Measurements from ENCODE around the gene SCAND1.
"Not testable (repeated sequence)": the region's sequence is repeated elsewhere in the genome, so short reads cannot be mapped to it uniquely, and the experiment has no call there.

SCAND1 gene

DNA sequence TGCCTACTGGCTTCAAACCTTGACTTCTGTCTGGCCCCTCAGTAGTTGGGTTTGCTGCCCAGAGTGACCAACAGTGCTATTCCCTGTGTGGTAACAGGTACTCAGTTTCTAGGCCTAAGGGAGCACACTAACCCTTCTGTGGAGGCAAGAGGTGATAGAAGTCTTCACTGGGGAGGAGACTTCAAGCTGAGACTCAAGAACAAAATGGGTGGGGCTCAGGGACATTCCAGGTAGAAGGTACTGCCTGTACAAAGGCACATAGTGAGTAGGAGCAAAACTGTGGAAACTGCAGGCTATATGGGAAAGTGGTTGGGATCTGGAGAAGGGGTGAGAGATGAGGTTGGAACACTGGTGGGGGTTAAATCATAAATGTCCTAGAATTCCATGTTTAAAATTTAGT is 2.3 kb upstream of the SCAND1 start:
- DNase-seq, result no peak

DNA sequence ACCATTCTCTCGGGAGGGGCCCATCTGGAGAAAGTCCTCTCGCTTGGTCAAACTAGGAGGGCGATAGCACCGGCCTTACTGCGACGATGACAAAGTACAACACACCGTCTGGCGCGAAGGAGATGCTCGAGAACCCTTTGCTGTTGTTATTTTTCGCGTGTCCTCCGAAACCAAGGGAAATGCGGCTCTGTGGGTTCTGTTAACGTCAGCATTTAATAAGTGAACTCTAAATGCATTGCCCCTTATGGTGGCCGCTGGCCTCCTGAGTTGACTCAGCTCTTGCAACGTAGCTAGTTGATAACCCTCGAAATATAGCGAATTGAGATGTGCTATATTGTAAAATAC is 577 bp upstream of the SCAND1 start:
- DNase-seq, result no peak

DNA sequence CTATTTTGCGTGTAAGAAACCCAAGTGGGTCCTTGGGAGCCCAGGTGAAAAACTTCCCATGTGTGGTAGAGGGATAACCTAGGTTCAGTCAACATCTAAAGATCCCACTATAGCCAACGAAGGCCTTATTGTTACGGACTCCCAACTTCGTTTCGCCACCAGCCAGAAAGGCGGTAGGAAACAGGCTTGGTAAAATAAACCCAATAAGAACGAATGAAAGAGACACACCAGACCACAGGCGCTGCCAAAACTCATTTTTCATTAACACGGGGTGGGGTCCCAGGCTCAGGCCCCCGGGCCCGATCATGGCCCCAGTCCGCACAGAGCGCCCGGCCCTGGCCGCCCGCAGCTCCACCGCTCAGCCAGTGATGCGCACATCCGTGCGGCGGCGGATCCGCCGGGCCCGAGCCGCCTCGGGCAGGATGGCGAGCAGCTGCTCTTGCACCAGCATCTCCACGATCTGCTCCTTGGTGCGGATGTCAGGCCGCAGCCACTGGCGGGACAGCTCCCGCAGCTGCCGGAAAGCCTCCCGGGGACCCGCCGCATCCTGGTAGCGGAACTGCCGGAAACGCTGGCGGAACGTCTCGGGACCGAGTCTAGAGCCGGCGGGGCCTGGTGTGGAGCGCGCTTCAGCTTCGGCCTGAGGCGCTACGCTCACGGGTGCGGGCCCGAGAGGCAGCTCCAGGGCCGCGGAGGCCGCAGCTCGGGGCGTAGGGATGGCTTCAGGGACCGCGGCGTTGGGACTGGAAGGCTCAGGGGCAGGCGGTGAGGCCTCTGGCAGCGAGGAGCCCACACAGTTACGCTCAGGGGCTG is 709 bp downstream of the SCAND1 start:
- peak; percentile 65 for DNase-seq

DNA sequence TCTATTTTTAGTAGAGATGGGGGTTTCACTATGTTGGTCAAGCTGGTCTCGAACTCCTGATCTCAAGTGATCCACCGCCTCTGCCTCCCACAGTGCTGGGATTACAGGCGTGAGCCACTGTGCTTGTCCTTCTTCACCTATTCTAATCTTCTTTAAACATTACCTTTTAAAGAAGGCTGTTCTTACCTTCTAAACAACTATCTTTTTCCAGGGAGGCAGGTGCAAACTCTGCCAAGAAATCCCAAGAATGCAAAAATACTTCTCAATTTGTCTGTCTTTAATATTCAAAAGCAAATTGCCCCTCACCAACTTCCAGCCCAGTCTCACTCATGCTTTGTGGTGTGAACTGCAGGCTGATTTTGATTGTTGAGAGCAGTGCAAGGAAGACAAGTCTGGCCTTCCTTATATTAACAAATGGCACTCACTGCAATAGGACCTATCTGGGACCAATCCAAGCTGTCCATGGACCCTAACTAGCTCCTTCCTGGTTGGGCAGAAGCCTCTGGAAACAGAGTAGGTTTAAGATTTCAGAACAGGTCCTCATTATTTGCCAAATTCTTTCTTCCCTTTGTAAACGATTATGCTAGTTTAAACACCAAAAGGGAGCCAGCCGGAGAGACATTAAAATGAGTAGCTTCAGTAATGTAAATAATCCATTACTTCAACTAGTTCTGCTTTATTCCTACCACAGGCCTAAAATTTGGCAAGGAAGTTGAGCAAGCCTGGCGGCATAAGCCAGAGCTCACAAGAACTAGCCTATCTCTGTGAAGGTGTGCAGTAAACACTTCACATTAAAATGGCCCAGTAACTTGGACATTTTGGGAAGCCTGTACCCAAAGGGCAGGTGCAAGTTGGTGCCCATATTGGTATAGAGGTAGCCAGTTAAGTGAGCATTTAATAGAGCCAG is 1.6 kb downstream of the SCAND1 start:
- DNase-seq, result no peak

DNA sequence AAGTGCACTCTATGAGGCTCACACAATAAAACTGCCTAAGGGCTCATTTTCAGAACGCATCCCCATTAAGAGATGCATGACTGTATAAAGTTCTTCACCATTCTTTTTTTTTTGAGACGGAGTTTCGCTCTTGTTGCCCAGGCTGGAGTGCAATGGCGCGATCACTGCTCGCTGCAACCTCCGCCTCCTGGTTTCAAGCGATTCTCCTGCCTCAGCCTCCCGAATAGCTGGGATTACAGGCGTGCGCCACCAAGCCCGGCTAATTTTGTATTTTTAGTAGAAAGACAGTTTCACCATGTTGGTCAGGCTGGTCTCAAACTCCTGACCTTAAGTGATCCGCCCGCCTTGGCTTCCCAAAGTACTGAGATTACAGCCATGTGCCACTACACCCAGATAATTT is 2.2 kb downstream of the SCAND1 start:
- DNase-seq, result not testable (repeated sequence)

DNA sequence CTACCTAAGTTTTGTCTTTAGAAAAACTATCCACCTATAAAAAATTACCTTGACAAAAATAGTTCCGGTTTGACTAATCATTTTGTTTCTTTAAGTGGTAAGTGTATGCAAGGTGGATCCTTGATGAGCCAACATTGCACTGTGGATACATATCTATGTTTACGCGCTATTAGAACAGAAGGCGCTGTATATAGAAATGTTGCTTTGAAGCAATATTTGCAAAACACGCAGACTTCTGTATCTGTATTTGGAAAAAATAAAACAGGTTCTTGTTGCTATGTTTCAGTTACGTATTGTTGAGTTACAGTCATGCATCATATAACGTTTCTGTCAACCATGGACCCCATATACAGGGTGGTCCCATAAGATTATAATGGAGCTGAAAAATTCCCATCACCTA is 4.2 kb downstream of the SCAND1 start:
- DNase-seq, result no peak

DNA sequence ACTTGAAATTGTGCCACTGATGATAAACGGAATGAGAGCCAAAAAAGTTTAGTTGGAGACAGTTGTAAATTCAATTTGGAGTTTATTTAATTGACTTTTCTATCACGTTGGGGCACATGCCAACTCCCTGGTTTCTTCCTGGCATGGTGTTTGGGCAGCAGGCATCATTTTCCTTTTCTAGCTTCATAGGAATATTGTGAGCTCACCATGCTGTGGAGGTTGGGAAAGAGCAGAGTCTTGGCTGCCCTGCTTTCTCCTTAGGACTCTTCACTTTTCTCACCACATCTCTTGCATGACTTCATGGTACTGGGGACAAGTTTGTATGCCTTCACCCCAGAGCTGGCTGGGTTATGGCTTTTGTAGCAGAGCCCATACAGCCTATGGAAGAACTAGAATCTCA is 6.4 kb downstream of the SCAND1 start:
- no peak for DNase-seq

DNA sequence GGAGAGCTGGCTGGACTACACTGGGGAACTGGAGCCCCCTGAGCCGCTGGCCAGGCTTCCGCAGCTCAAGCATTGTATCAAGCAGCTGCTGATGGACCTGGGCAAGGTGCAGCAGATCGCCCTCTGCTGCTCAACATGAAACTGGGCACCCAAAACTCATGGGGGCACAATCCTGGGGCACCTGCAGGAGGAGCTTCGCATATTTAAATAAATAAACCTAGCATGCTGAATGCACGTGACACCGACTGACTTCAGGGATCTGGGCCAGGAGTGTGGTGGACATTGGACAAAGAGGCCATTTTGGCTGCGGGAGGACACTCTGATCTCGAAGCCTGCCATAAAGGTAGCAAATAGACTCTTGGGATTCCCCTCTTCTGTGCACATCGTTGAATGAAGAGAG is 6.8 kb downstream of the SCAND1 start:
- no peak for DNase-seq

DNA sequence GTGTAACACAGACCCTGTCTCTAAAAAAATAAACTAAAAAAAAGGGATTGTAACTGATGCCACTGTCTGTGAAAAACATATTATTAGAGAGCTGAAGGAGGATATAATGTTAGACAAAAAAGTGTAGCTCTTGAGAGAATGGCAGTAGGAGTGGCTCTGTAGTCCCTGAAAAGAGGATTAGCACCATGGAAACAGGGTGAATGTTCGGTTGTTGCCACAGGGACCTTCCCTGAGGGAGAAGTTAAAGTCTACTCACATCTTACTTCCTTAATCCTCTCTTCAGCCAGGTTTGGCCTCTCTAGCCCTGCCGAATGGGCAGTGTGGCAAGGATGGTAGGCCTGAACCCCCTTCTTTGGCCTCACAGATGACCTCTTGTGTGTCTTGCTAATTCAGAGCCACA is 12.1 kb downstream of the SCAND1 start:
- DNase-seq, result no peak

DNA sequence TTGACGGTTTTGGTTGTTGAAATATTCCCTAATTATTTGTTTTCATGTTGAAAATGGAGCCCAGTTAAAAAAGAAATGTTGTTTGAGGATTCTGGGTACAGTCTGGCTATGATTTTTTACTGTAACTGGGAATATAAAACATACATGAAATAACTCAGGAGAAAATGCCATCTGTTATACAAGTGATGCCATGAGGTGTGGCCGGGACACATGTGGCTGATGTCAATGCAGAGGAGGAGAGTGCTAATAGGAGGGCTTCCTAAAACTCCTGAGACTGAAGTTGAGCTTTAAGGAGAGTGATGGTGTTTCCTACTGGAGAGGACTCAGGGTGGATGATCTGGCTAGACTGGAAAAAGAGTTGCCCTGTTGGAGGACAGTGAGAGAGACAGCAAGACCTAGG is 12.7 kb downstream of the SCAND1 start:
- no peak for DNase-seq

DNA sequence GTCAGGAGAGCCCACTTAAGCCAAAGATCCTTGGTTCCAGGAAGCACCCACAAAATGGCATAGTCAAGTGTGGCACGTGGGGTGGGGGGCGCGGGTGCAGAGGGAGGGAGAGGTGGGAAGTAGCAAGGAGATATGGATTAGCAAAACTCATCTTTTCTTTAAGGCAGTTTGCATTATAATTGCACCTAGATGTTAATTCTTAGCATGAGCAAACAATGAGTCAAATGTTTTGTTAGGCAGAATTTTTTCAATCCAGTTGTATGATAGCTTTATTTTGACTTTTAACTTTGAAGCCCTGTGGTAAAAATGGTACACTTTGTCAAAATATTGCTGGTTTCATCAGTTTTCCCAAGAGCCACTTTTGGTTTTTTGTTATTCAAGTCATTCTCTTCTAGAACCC is 15.0 kb downstream of the SCAND1 start:
- no peak for DNase-seq

DNA sequence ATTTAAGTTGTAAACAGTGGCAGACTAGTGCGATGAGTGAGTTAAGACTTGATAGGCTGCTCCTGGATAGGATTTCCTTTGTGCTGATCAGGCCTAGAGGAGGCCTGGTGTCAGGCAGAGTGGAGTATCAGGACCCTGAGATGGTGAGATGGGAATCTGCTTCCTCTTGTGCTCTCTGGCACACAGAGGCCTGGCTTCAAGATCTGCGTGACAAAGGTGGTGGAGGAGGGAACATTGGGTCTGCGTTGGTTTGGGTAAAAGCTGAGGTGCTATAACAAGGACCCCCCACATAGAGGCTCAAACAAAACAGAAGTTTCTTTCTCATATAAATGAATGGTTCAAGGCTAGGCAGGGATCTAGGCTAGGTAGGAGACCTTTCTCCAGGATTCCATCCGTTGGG is 20.3 kb downstream of the SCAND1 start:
- no peak for DNase-seq

DNA sequence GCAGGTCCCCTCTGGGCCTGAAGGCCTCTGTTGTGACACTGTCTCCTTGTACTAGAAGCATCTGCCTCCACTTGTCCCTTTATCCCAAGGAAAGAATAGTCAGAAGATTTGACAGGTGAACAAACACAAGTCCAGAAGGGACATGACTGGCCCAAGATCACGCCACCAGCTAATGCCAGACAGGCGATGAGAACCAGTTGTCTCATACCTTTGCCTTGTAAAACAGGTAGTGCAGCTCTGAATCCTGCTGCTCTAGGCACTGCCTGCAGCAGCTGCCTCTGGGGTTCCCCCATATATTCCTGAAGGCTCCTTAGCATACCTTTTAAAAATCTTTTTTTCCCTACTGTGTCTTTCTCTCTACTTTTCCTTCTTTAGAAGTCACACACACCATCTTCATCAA is 25.0 kb downstream of the SCAND1 start:
- no peak for DNase-seq

DNA sequence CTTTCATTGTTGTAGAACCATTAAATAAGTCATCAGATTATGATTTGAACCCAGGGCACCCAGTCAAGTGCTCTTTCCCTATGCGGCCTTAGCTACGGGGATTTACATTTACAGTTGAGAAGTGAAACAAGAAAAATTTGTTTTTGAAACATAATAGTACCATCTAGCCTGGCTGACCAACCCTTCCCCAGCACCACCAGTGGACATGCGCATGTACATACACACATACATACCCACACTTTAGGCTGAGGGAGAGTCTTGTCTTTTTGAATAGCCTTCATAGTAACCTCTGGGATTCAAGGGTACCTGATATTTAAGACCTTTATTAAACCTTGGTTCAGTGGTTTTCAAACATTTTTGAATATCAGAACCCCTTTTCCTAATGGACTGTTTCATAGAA is 33.8 kb downstream of the SCAND1 start:
- DNase-seq, result no peak

DNA sequence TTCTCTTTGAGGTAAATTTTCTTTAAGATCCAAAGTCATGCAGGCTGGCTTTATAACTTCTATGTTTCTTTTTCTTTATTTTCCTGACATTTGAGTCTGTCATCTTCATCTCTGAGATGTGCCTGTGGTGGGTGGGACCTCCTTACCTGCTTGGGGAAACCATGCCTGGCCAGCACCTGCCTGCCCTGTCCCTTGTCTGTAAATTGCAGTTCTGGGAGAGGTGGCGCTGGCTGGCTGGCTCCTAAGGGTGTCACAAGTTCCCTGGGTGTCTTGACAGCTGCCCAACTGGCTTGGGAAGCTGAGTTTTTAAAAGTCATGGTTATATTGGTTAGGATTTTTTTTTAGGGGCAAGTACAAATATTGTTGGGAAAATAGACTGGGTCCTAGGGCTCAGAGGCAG is 36.3 kb downstream of the SCAND1 start:
- no peak for DNase-seq

DNA sequence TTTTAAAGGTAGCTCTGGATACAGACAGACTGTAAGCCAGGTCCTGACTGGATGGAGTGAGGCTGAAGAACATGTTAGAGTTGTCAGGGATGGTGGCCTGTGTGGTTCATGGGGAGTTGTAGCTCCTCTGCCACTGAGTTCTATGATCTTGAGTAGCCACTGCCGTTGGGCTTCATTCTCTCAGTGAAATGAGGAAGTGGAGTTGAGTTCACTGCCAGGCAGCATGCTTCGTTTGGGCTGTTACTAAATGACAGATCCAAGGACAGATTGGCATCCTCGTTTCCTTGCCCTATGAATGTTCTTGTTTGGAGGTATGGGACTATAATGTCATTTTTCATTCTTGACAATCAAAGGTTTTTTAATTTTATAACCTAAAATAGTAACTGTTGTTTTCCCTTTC is 37.2 kb downstream of the SCAND1 start:
- no peak for DNase-seq

DNA sequence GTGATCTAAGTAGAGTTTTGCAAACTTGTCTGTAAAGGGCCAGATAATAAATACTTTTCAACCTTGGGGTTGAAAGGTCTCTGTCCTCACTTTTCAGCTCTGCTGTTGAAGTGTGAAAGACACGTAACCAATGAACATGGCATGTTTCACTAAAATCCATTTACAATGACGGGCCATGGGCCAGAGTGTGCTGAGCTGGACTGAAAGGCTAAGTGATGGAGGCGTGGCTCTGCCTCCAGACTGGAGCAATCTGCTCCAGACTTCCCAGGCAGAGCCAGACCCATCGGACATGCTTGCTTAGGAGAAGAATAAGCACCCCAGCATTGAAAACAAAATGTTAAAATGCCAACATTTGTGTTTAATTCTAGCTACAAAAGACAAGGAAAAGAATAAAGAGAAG is 41.4 kb downstream of the SCAND1 start:
- no peak for DNase-seq

DNA sequence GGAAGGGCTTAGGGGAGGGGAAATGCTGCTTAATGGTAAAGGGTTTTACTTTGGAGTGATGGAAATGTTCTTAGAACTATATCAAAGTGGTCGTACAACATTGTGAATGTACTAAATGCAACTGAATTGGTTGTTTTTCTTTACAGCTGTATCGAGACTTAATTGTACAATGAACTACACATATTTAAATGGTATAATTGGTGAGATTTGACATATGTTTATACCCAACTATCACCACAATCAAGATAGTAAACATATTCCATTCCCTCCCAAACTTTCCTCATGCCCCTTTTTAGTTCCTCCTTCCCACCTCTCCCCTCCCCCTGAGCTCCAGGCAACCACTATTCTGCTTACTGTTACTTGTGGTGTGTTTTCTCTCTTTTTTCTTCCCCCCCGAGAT is 44.0 kb downstream of the SCAND1 start:
- DNase-seq, result no peak

DNA sequence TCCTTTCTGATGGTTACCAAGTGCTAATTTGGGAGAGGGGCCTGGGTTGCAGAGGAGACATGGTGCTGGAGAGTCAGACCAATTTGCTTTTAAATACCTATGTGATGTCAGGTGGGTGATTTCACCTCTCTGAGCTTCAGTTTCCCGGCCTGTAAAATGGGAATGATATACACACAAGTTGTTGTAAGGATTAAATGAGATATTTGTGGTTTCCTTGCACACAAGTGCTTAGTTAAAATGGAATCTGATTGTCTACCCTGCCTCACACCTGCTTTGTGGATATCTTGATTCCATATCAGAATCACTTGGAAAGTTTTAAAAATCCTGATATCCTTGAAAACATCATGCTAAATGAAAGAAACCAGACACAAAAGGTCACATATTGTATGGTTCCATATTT is 44.5 kb downstream of the SCAND1 start:
- no peak for DNase-seq

DNA sequence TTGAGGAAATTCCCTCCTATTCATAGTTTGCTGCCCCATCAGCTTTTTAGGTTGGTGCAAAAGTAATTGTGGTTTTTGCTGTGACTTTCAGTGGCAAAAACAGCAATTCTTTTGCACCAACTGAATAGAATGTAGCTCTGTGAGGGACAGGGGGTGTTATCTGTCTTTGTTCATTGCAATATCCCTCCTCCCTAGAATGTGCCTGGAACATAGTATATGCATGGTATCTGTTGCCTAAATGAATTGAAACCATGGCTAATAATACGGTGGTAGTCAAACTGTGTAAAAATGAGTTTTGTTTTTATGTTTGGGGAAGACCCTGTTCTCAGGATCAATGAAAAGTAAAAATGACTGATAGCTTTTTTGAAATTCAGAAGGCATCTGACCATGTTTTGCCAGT is 45.1 kb downstream of the SCAND1 start:
- DNase-seq, result no peak

DNA sequence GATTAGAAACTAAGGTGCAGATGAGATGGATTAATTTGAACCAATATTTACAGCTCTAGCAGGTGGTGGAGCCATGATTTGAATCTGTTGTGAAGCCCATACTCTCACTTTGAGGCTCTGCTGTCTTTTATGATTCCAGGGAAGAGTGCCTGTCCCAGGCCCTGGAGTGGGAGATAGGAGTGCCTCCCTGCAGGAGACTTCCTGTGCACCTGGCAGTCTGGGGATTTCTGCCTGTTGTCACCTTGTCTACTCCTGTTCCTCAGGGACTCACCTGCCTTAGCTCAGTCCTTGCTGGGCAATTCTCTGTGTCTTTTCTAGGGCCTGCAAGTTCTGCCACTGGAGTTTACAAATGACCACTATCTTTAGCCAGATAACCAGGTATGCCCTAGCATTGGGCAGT is 46.3 kb downstream of the SCAND1 start:
- DNase-seq, result no peak

DNA sequence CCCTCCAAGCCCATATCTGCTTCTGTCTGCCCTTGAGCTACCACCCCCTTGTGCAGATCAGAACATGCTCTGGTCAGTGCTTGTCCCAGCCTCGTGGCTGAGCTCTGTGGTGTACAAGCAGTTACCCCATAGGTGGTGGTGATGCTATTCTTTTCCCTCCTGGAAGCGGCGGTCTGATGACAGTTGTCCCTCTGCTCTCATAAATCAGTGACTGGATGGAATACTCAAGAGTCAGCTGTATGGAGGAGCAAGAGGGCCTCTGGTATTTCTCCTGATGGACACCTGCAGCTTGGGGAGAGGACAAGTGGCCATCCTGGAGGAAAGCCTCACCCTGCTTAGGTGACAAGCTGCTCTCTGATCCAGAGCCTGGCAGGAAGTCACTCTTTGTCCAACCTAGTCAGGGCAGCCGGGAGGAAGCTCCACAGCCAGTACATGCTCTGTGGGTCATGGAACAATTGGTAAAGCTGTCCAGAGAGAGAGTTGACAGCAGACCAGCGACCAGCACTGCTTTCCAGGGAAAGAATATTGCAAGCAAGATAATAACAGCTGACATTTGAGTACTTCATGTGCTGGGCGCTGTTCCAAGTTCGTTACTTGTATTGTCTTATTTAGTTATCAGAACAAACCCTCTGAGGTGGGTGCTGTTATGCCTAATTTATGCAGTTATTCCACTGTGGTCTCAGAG is 47.1 kb downstream of the SCAND1 start:
- DNase-seq, result no peak

DNA sequence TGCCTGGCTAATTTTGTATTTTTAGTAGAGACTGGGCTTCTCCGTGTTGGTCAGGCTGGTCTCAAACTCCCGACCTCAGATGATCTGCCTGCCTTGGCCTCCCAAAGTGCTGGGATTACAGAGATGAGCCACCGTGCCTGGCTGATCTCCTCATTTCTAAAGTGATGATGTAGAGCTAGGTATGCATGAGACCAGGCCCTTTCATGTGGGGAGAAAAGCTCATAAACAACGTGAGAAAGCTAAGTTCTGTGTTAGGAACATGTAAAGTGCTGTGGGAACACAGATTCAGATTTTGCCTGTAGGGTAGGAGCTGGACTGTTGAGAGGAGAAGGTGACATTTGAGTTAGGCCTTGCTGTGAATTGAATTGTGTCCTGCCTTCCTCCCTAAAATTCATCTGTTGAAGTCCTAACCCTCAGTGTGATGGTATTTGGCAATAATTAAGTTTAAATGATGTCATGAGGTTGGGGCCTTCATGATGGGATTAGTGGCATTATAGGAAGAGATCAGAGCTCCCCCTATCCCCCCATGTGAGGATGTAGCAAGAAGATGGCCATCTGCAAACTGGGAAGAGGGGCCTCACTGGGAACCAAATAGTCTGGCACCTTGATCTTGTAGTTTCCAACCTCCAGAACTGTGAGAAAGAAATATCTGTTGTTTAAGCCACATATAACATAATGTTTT is 49.2 kb downstream of the SCAND1 start:
- no peak for DNase-seq
